ENCODE data around the gene LARP4.
"Not testable (repeated sequence)": the region's sequence is repeated elsewhere in the genome, so short reads cannot be mapped to it uniquely, and the experiment has no call there.

LARP4 gene

DNA sequence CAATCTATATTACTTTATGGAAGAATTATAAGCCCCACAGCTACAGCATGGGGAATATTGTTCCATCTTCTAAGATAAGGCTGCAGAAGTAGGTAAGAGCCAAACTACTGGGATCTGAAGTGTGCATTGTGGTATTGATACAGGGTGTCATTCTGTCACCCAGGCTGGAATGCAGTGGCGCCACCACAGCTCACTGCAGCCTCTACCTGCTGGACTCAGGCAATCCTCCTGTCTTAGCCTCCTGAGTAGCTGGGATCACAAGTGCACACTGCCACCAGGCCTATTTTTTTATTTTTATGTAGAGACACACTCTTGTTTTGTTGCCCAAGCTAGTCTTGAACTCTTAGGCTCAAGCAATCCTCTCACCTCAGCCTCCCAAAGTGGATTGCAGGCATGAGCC, 82.8 kb downstream of the LARP4 start:
- no peak for DNase-seq

DNA sequence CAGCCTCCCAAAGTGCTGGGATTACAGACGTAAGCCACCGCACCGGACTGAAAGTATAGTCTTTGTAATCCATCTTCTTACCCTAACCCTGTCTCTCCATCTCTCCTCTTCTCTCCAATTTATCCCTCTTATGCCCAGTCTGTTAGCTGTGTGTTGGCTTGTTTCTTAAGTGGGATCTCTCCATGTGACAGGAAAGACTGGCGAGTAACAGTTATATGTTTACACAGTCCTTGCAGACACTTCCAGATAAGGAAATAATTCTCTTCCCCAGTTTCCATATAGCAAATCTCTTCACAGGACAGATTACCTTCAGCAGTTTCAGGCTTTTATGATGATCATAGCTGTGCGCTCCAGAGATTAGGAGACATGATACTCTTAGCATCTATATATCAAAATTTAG, 88.1 kb downstream of the LARP4 start:
- DNase-seq: no peak

DNA sequence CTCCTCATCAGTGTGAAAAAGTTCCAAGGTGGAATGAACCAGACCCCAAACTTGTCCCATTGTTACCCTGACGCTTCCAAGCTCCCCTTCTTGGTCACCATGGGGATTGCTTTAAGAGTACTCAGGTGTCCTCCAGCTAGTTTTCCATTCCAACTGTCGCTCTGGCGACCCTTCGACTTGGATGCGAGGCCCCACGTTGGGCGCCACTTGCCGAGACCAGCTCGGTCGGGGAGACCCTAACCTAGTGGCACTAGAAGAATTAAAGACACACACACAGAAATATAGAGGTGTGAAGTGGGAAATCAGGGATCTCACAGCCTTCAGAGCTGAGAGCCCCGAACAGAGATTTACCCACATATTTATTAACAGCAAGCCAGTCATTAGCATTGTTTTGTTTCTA, 97.4 kb downstream of the LARP4 start:
- DNase-seq: not testable (repeated sequence)

DNA sequence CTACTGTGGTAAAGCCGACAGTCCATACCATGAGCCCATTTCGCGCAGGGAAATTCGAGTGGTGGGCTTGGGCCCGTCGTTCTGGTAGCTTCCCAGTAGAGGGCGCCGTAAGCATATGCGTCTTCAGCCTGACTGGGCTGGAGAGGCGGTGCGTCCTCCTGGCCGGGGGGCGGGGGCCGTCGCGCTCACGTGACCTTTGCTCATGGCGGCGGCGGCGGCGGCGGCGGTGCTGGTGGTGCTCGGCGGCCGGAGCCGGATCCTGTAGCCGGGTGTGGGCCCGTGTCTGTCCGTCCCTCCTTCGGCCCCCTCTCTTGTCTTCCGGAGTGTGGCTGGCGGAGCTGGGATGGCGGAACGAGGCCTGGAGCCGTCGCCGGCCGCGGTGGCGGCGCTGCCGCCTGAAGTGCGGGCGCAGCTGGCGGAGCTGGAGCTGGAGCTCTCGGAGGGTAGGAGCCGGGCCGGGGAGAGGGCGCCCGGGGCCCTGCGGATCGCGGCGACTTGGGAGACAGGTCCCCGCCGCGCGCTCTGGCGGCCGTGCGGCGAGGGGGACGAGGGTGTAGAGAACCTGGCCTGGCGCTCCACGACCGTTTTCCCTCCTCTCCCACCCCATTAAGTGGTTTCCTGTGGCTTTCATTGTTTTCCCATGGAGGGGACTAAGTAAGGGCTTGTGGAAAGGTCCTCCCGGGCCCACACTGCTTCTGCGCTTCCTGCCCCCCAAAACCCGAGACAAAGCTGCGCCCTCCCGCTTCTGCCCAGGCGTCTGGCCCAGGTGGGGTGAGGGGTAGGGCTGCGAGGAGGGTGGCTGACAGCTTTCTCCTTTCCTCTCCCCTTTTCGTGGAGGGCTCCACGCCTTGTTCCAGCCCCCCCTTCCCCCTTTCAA, 104.4 kb downstream of the LARP4 start, which contains the start of gene DIP2B:
TSS of gene DIP2B (plus strand) at position 188 of the 877 bp plus-strand sequence. CDS start at position 344, 156 bp downstream.
- DNase-seq: peak; percentile 97

DNA sequence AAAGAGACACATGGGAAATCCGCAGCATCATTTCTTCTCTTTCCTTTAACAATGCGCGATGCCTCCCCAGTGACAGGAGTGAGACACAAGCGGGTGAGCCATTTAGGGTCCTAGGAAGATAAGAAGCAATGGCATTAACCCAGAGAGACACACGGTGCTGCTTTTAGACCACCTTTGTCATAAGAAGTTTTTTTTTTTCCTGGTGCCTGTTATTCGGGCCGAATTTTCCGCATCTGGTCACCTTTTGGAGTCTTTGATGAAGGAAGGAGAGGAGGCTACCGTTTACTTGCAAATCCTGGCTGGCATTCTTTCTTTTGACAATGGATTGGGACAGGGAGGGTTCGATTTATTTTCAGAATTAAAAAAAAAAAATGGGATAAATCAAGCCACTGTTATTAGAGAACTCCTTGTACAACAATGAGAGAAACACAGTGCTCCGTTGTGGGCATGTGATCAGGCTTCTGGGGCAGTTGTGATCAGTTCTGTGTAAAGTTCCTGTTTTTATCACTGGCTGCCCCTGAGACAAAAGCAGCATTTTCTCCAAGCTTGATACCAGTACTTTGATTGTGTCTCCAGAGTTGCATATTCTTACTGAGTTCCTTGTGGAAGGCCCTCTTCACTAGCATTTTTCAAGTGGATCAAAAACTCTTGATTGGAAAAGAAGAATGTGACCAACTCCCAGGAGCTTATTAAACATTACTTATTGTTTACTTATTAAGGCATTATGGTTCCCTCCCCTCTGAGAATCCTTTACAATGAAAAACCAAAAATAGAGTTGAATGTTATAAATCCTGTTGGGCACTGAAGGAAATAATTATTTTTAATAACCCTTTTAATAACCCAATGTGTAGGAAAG, 105.2 kb downstream of the LARP4 start:
- no peak for DNase-seq

DNA sequence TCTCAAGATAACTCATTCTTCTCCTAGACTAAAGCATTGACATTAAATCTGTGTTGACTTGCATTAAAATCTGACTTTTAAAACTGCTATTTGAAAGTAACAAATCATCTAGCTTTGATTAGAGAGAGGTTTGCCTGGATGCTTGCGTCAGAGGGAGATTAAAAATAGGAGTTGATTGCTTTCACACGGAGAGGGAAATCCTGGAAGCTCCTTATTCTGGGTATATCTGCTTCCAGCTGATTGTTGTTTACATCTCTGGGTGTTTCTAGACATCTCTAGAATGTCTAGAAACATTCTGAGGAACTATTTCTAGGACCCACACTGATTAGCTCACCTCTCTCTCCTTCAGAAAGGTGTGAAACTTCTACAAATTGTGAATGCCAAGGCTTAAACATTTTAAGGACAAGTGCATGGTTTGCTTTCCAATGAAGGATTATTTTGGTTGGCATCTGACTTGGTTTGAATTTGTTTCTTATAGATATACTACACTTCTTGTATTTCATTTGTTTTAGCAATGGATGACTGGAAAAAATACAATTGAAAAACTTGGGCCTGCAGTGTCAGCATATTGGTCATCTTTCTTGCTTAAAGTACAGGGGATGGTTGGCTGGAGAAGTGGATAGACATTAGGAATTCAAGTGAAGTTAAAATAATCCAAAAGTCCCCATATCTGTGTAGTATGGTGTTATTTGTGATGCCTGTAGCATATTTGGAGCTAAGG, 106.2 kb downstream of the LARP4 start:
- no peak for DNase-seq

DNA sequence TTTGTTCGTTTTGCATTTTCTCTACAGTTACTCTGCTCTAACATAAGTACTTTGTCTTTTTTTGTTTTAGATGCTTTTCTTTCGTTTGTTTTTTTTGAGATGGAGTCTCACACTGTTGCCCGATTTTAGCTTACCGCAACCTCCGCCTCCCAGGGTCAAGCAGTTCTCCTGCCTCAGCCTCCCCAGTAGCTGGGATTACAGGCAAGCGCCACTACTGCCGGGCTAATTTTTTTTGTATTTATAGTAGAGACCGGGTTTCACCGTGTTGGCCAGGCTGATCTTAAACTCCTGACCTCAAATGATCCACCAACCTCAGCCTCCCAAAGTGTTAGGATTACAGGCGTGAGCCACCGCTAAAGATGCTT, 106.8 kb downstream of the LARP4 start:
- DNase-seq: no peak

DNA sequence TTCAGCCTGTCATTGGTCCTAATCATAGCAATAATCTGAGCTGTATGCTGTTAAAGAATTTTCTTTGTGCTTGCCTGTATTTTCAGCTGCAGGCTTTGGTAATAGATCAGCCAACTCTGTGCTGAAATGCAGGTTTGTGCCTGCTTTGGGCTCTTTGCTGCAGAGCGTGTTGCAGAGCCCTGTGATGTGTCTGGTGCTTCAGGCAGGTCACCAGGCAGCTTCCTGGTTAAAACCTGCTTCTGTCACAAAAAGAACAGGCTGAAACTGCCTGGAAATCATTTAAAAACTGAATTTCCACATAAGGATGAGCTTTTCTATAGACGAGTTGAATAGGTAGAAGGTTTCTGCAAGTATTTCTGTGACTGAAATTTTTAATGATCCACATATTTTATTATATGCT, 107.2 kb downstream of the LARP4 start:
- DNase-seq: peak; percentile 13

DNA sequence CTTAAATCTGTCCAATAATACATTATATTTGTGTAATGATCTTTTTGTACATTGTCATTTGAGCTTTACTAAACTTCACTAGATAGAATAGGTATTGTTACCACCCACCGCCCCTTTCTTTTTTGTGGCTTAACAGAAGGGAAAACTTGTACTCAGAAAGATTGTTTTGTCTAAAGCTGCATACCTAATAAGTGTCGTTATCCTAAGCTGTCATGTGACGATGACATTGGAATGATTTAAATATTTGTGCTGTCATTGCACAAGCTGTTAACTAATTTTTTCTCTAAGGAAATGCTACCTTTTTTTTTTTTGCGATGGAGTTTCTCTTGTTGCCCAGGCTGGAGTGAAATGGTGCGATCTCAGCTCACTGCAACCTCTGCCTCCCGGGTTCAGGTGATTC, 107.7 kb downstream of the LARP4 start:
- no peak for DNase-seq

DNA sequence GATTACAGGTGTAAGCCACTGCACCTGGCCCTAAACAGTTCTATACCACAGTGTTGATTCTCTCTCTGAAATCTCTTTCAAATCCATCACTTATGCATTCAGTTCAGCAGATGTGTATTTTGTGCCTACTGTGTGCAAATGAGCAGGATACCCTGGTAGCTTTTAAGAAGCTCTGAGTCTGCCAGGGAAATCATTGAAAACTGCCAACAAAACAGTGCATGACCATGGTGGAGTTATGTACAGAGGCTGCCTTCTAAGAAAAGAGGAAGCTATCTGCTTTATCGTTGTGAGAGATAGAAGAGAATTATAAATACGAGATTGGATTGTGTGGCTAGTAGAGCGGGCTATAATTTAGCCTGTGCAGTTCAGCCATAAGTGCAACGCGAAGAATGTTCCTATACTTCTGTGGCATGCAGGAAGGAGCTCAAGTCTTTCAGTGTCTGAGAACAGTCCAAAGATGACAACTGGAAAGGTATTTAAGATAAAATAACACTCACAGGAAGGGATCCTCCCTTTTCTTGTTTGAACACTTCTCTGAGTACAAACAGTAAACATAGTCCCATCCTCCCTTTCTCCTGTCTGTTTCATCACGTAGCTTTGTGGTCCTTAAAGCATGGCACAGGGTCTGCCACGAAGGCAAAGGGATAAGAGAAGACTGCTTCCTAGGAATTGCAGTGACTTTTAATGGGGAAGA, 108.4 kb downstream of the LARP4 start:
- DNase-seq: no peak

DNA sequence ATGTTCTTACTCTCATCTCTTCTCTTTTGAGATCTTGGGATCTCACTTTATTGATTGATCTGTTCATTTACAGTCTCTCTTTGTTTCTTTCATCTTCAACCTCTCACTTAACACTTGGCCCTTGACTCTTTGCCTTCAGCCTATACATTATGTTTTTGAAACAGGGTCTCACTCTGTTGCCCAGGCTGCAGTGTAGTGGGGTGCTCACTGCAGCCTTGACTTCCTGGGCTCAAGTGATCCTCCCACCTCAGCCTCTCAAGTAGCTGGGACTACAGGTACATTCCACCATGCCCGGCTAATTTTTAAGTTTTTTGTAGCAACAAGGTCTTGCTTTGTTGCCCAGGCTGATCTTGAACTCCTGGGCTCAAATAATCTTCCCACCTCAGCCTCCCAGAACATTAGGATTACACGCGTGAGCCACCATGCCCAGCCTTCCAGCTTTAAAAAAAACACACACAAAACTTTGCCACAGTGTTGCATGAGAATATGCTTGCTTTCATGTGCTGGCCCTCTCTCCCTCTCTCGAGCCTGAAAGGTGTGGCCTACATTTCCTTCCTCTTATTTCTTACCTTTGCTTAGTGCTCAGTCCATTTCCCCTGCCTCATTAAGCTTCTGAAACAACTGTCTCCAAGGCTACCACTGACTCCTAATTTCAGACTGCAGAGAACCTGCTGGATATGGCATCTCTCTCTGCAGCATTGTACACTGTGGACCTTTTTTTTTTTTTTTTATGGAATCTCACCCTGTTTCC, 114.0 kb downstream of the LARP4 start:
- no peak for DNase-seq

DNA sequence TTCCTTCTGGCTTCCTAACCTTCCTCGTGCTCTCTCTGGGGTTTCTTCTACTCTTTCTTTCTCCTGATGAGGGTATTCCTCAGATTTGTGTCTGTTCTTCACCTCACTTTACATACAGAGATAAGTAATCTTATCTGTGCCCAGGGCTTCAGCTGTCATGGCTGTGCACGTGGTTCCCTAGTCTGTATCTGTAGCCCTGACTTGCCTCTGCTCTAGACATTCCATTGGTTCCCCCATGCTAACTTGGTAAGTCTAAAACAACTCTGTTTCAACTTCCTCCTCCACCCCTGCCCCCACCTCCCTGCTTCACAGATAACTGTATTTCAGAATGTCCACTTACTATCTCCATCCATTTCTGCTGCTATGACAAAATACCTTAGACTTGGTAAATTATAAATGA, 114.9 kb downstream of the LARP4 start:
- no peak for DNase-seq

DNA sequence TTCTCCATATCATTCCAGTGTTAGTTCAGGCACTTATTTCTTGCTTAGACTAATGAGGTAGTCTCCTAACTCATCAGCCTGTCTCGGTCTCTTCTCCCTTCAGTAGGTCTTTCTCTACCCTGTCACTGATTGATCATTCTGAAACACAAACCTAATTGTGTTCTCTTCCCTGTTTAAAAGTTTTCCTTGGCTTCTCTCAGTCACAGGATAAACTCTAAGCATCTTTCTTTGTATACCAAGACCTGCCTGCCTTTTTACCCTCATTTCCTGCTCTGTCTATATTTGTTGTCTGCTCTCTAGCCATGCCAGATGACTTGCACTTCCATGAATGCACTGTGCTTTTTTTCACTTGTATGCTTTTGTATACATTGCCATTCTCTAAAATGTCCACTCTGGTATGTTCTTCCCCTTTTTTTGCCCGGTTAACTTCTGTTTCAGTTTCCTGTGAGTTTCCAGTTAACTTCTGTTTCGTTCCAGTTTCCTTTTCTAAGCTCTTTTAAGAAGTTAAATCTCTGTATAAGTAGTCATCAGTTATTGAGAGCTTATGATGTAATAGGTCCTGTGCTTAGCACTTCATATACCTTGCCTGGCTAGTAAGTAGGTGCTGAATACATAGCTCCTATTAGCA, 116.8 kb downstream of the LARP4 start:
- no peak for DNase-seq

DNA sequence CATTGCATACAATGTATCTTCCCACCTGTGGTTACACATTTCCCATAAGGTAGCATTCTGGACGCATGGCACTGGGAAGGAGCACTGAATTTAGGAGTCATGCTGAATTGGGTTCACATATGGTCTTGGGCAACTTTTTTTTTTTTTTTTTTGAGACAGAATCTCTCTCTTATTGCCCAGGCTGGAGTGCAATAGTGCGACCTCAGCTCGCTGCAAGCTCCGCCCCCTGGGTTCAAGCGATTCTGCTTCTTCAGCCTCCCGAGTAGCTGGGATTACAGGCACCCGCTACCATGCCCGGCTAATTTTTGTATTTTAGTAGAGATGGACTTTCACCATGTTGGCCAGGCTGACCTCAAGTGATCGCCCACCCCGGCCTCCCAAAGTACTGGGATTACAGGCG, 117.4 kb downstream of the LARP4 start:
- DNase-seq: no peak

DNA sequence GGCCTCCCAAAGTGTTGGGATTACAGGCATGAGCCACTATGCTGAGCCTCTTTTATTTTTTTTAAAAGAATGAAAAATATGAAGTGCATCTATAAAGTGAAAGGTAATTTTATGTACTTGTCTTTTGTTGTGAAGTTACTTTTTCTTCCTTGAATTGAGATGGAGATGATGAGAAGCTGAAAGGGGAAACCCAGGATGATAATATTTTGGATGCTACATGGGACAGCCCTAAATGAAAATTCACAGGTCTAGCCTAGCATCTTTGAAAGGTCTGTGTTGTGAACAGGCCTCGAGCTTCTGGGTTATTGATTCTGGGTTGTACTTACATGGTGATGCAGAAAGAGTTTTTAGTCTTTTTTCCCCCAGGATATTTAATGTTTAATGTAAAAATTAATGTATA, 118.7 kb downstream of the LARP4 start:
- DNase-seq: no peak

DNA sequence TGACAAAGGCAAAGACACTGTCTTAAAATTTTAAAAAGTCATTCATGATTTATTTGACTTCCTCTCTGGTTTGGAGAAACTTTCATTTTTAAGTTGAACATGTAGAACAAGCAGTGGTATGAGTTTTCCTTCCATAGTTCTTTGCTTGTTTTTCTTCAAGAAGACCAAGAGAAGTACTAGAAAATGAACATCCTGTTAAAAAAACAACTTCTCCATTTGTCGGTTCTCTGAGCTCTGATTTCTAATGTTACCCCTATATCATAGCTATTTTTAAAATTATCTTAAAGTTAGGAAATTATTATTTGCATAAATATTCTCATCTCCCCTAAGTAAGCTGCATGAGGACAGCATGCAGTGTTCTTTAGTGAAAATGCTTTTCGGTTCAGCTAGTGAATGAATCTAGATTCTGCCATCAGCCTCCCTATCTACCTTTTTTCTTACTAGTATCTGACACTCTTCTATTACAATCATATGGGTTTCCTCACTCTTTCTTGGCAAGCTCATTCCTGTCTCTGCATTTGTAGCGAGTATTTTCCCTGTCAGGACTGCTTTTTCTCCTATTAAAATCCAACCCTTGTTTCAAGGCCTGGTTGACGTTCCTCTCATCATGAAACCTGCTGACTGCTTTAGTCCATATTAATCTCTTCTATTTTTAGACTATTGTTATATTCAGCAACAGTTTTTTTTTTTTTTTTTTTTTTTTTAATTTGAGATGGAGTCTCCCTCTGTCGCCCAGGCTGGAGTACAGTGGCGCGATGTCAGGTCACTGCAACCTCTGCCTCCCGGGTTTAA, 119.9 kb downstream of the LARP4 start:
- DNase-seq: no peak

DNA sequence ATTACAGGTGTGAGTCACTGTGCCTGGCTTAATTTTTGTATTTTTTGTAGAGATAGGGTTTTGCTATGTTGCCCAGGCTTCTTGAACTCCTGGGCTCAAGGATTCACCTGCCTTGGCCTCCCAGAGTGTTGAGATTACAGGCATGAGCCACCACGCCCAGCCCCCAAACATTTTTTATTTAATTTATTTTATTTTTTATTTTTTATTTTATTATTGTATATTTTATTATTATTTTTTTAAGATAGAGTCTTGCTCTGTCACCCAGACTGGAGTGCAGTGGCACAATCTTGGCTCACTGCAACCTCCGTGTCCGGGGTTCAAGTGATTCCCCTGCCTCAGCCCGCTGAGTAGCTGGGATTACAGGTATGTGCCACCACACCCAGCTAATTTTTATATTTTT, 121.1 kb downstream of the LARP4 start:
- DNase-seq: not testable (repeated sequence)

DNA sequence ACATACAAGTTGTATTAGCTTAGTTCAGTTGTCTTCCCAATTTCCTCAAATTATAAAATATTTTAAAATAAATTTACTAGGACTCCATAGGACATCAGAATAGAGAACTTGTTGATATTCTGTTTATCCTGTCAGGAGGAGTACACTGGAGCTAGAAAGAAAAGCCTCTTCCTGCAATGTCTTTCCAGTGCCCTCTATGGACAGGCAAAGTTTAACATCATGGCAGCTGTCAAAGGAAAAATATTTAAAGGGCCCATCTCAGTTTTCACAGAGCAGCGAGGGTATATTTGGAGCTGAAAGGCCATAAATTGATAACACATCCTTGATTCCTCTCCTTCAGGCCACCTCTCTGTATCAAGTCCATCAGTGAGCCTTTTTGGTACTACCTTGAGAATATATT, 123.1 kb downstream of the LARP4 start:
- DNase-seq: no peak

DNA sequence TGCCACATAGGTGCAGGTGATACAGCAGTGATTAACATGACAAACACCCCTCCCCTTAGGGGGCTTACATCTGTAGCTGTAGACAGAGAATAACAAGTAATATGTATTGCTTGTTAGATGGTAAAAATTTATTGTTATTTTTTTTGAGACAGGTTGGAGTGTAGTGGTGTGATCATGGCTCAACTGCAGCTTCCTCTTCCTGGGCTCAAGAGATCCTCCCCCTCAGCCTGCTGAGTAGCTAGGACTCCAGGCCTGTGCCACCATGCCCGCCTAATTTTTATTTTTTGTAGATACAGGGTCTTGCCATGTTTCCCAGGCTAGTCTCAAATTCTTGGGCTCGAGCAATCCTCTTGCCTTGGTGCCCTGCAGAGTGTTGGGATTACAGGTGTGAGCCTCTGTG, 123.9 kb downstream of the LARP4 start:
- no peak for DNase-seq

DNA sequence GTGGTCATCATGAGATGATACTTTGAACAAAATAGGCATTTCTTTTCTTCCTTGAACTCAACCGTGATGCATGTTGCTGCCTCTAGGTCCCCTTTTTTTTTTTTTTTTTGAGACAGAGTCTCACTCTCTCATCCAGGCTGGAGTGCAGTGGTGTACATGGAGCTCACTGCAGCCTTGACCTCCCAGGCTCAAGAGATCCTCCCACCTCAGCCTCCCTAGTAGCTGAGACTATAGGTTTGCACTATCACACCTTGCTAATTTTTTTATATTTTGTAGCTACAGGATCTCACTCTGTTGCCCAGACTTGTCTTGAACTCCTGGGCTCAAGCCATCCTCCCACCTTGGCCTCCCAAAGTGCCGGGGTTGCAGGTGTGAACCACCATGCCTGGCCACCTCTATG, 124.7 kb downstream of the LARP4 start:
- DNase-seq: no peak

DNA sequence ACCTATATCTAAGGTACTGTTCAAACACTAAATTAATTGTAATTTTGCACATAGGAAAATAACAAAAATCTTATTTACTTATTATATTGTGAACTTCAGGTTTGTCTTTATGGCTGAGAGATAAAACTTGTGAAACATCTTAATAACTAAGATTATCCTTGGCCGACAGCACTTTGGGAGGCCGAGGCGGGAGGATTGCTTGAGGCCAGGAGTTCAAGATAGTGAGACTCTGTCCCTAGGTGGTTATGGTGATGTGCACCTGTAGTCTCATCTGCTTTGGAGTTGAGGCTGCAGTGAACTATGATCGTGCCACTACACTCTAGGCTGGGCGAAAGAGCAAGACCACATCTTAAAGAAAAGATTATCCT, 126.7 kb downstream of the LARP4 start:
- DNase-seq: no peak

Data from activated CD4-positive, alpha-beta T cell treated with anti-CD3 and anti-CD28 coated beads, Interleukin-2, amount 50 U/mL, for 1 hour (primary cell).